NCI-H2196 treated with DMSO at 0.1 percent for 48 hours (cell line): ENCODE results near the gene UMPS.

Experiments used
- DNase-seq: peaks from one replicate; lab custom pipeline; 2025; ENCODE audit not compliant: unreplicated experiment; lab: John Stamatoyannopoulos, UW

UMPS gene

GRCh38 chr3:124730129-124730940, at the start of gene UMPS:
UMPS (plus strand) TSS chr3:124730452; CDS start chr3:124730472, 20 bp downstream.
- DNase-seq: peak; percentile 95

GRCh38 chr3:124680521-124680920, 49.7 kb upstream of the UMPS start:
- no peak for DNase-seq

GRCh38 chr3:124682263-124682662, 48.0 kb upstream of the UMPS start:
- no peak for DNase-seq

GRCh38 chr3:124684459-124684858, 45.8 kb upstream of the UMPS start:
- no peak for DNase-seq

- no peak for DNase-seq
Measured at GRCh38 chr3:124685067-124685466, 45.2 kb upstream of the UMPS start.

GRCh38 chr3:124685481-124685880, 44.8 kb upstream of the UMPS start:
- no peak for DNase-seq

- DNase-seq: no peak
Measured at GRCh38 chr3:124686028-124686670, 44.1 kb upstream of the UMPS start.

GRCh38 chr3:124688581-124689454, 41.4 kb upstream of the UMPS start:
- DNase-seq: peak; percentile 55

- DNase-seq: no peak
Measured at GRCh38 chr3:124691599-124691998, 38.7 kb upstream of the UMPS start.

GRCh38 chr3:124694486-124694885, 35.8 kb upstream of the UMPS start:
- no peak for DNase-seq

- no peak for DNase-seq
Measured at GRCh38 chr3:124695369-124695768, 34.9 kb upstream of the UMPS start.

GRCh38 chr3:124696006-124696405, 34.2 kb upstream of the UMPS start:
- no peak for DNase-seq

- no peak for DNase-seq
Measured at GRCh38 chr3:124697302-124697701, 33.0 kb upstream of the UMPS start.

GRCh38 chr3:124698030-124698770, 32.1 kb upstream of the UMPS start:
- no peak for DNase-seq

- no peak for DNase-seq
Measured at GRCh38 chr3:124699051-124699450, 31.2 kb upstream of the UMPS start.

- DNase-seq: peak; percentile 49
Measured at GRCh38 chr3:124699686-124700396, 30.4 kb upstream of the UMPS start.

- DNase-seq: no peak
Measured at GRCh38 chr3:124700880-124701684, 29.2 kb upstream of the UMPS start.

GRCh38 chr3:124701687-124702086, 28.6 kb upstream of the UMPS start:
- no peak for DNase-seq

- DNase-seq: no peak
Measured at GRCh38 chr3:124702950-124703349, 27.3 kb upstream of the UMPS start.
